ENCODE results near the gene ZMPSTE24.

DNA sequence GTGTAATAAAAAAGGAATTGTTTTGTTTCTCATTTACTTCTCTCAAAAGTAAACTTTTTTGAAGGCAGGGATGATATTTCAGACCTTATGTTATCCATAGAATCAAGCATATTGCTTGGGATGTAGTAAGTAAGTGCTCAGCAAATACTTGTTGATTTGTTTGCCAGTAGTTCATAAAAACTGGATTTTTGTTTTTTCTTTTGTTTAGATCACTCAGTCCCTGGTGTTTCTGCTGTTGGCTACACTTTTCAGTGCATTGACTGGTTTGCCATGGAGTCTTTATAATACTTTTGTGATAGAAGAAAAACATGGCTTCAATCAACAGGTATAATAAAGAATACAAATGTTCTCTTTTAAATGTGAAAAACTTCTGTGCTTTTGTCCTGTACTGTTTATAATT, 10.2 kb downstream of the ZMPSTE24 start:
- TF ChIP-seq RFX5 (IDR thresholded peaks at IDR 0.05) = no peak
- TF ChIP-seq, protein P1, sequence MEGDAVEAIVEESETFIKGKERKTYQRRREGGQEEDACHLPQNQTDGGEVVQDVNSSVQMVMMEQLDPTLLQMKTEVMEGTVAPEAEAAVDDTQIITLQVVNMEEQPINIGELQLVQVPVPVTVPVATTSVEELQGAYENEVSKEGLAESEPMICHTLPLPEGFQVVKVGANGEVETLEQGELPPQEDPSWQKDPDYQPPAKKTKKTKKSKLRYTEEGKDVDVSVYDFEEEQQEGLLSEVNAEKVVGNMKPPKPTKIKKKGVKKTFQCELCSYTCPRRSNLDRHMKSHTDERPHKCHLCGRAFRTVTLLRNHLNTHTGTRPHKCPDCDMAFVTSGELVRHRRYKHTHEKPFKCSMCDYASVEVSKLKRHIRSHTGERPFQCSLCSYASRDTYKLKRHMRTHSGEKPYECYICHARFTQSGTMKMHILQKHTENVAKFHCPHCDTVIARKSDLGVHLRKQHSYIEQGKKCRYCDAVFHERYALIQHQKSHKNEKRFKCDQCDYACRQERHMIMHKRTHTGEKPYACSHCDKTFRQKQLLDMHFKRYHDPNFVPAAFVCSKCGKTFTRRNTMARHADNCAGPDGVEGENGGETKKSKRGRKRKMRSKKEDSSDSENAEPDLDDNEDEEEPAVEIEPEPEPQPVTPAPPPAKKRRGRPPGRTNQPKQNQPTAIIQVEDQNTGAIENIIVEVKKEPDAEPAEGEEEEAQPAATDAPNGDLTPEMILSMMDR (IDR thresholded peaks at IDR 0.05) = no peak
- no peak for TF ChIP-seq POLR2A (IDR thresholded peaks at IDR 0.05; ENCODE audit: low read length)

All from A549 (cell line).